HG02642 (cell line): Measurements from ENCODE around the gene LIPH.

Experiments used
- ATAC-seq: cut with Tn5 transposase; IDR thresholded peaks from one replicate; pipeline ENCODE4 v1.9.1; 2021; ENCODE audit warnings: mild to moderate bottlenecking; ENCODE audit not compliant: unreplicated experiment, poor library complexity

LIPH gene

GRCh38 chr3:185549122-185549521 is 3.3 kb downstream of the LIPH start:
- no peak for ATAC-seq

- no peak for ATAC-seq
These were observed 11.7 kb downstream of the LIPH start for GRCh38 chr3:185540695-185541094.

- no peak for ATAC-seq
These were observed 12.5 kb downstream of the LIPH start for GRCh38 chr3:185539934-185540333.

GRCh38 chr3:185537369-185537970 is 14.9 kb downstream of the LIPH start:
- peak; percentile 98 for ATAC-seq

- ATAC-seq = no peak
These were observed 17.9 kb downstream of the LIPH start for GRCh38 chr3:185534511-185534910.

- ATAC-seq = no peak
These were observed 19.5 kb downstream of the LIPH start for GRCh38 chr3:185532901-185533300.

- ATAC-seq = no peak
These were observed 21.5 kb downstream of the LIPH start for GRCh38 chr3:185530856-185531255.

- no peak for ATAC-seq
These were observed 23.9 kb downstream of the LIPH start for GRCh38 chr3:185528532-185528931.

- no peak for ATAC-seq
These were observed 25.0 kb downstream of the LIPH start for GRCh38 chr3:185527364-185527763.

GRCh38 chr3:185526349-185526951 is 25.9 kb downstream of the LIPH start:
- no peak for ATAC-seq

GRCh38 chr3:185521349-185522138 is 30.8 kb downstream of the LIPH start:
- no peak for ATAC-seq

GRCh38 chr3:185519021-185519420 is 33.4 kb downstream of the LIPH start:
- ATAC-seq = no peak

GRCh38 chr3:185517387-185518130 is 34.8 kb downstream of the LIPH start:
- ATAC-seq = no peak

GRCh38 chr3:185511711-185512110 is 40.7 kb downstream of the LIPH start:
- no peak for ATAC-seq

GRCh38 chr3:185508335-185508991 is 43.9 kb downstream of the LIPH start:
- no peak for ATAC-seq

- ATAC-seq = no peak
These were observed 44.5 kb downstream of the LIPH start for GRCh38 chr3:185507883-185508282.

- ATAC-seq = no peak
These were observed 47.8 kb downstream of the LIPH start for GRCh38 chr3:185504636-185505035.

GRCh38 chr3:185503521-185503920 is 48.9 kb downstream of the LIPH start:
- no peak for ATAC-seq

- ATAC-seq = no peak
These were observed 49.4 kb downstream of the LIPH start for GRCh38 chr3:185502987-185503386.
